HEK293 (cell line): ENCODE results near the gene PLAGL2.
A peak's percentile ranks its signal among the peaks of the same experiment; 100 is the strongest.

Experiments used
- CTCF ChIA-PET: fragments of 350-600 bp; formaldehyde crosslinking; extraction: SDS; loops from one replicate; lab custom pipeline; 2021; ENCODE audit warnings: antibody characterized with exemption; lab: Yijun Ruan, JAX
- POLR2A ChIA-PET: fragments of 300-600 bp; formaldehyde crosslinking; extraction: SDS; loops from one replicate; lab custom pipeline; 2020; ENCODE audit warnings: antibody characterized with exemption, inconsistent platforms; lab: Yijun Ruan, JAX
- H3K27ac ChIP-seq: fragments of 200-500 bp; sonication (Bioruptor generic); 2 replicates; pipeline ENCODE4 v1.5.1; 2014; ENCODE audit warnings: low read depth, low read length, control low read depth, inconsistent platforms; ENCODE audit errors: extremely low read depth
- H3K36me3 ChIP-seq, 2 experiments: fragments of 200-500 bp in 1 of 2; sonication (Bioruptor generic) in 1 of 2; 1 replicate in 1 of 2; 2 replicates in 1 of 2; pipeline ENCODE4 v1.5.1; 2014 to 2017; ENCODE audit warnings: inconsistent platforms in 2 of 2, low read length in 2 of 2; ENCODE audit not compliant: control insufficient read depth in 2 of 2, insufficient read depth in 1 of 2
- H3K4me1 ChIP-seq: fragments of 200-500 bp; sonication (Bioruptor generic); 2 replicates; pipeline ENCODE4 v1.5.1; 2014; ENCODE audit warnings: mild to moderate bottlenecking, low read length, inconsistent platforms; ENCODE audit not compliant: control insufficient read depth, insufficient read depth
- H3K4me3 ChIP-seq: 2 replicates; pipeline ENCODE4 v1.5.1; 2011; ENCODE audit warnings: low read depth, mild to moderate bottlenecking, control low read depth, low read length, moderate library complexity
- H3K9me3 ChIP-seq: fragments of 200-500 bp; sonication (Bioruptor generic); 2 replicates; pipeline ENCODE4 v1.5.1; 2014; ENCODE audit warnings: low read depth, low read length, inconsistent platforms; ENCODE audit not compliant: control insufficient read depth, insufficient read depth
- CTCF ChIP-seq: fragments of 450-650 bp; formaldehyde crosslinking; IDR thresholded peaks from 2 replicates; pipeline ENCODE4 v1.5.1; 2016; ENCODE audit warnings: missing biosample characterization, missing genetic modification characterization
- GLI2 ChIP-seq: fragments of 450-650 bp; formaldehyde crosslinking; IDR thresholded peaks from 2 replicates; pipeline ENCODE4; 2017; ENCODE audit warnings: missing biosample characterization, missing genetic modification characterization, low read depth, borderline replicate concordance
- GLIS1 ChIP-seq: fragments of 450-650 bp; formaldehyde crosslinking; IDR thresholded peaks from 2 replicates; pipeline ENCODE4 v1.5.1; 2016; ENCODE audit warnings: missing biosample characterization, missing genetic modification characterization
- GLIS2 ChIP-seq: fragments of 450-650 bp; formaldehyde crosslinking; IDR thresholded peaks from 2 replicates; pipeline ENCODE4 v1.5.1; 2016; ENCODE audit warnings: missing biosample characterization, missing genetic modification characterization
- KLF10 ChIP-seq: fragments of 450-650 bp; IDR thresholded peaks from 2 replicates; pipeline ENCODE4 v1.5.1; 2018; ENCODE audit warnings: missing biosample characterization, mild to moderate bottlenecking, missing genetic modification characterization
- OSR2 ChIP-seq: fragments of 450-650 bp; formaldehyde crosslinking; IDR thresholded peaks from 2 replicates; pipeline ENCODE4 v1.5.1; 2016; ENCODE audit warnings: missing biosample characterization, missing genetic modification characterization
- PBX3 ChIP-seq: sonication (generic); formaldehyde crosslinking; IDR thresholded peaks from 2 replicates; pipeline ENCODE4 v1.8.1; 2022; ENCODE audit warnings: mild to moderate bottlenecking, moderate library complexity, missing genetic modification reagents
- ZBTB20 ChIP-seq: fragments of 450-650 bp; formaldehyde crosslinking; IDR thresholded peaks from 2 replicates; pipeline ENCODE4 v1.5.1; 2016; ENCODE audit warnings: missing biosample characterization, missing genetic modification characterization
- ZBTB26 ChIP-seq: fragments of 450-650 bp; formaldehyde crosslinking; optimal IDR thresholded peaks from 2 replicates; pipeline ENCODE3; 2016; ENCODE audit warnings: missing biosample characterization, mild to moderate bottlenecking, missing genetic modification characterization
- ZBTB6 ChIP-seq: fragments of 450-650 bp; formaldehyde crosslinking; IDR thresholded peaks from 2 replicates; pipeline ENCODE4 v1.5.1; 2017; ENCODE audit warnings: missing biosample characterization, missing genetic modification characterization
- ZNF155 ChIP-seq: fragments of 450-650 bp; formaldehyde crosslinking; IDR thresholded peaks from 2 replicates; pipeline ENCODE4 v1.5.1; 2016; ENCODE audit warnings: missing biosample characterization, missing genetic modification characterization
- ZNF16 ChIP-seq: fragments of 450-650 bp; formaldehyde crosslinking; IDR thresholded peaks from 2 replicates; pipeline ENCODE4 v1.5.1; 2016; ENCODE audit warnings: low read depth, missing biosample characterization, missing genetic modification characterization
- ZNF184 ChIP-seq: fragments of 450-650 bp; IDR thresholded peaks from 2 replicates; pipeline ENCODE4 v1.5.1; 2018; ENCODE audit warnings: missing biosample characterization, mild to moderate bottlenecking, missing genetic modification characterization
- ZNF518A ChIP-seq: fragments of 450-650 bp; formaldehyde crosslinking; conservative IDR thresholded peaks from 2 replicates; pipeline ENCODE4 v1.5.1; 2016; ENCODE audit warnings: low read depth, missing biosample characterization, missing genetic modification characterization
- ZNF600 ChIP-seq: fragments of 450-650 bp; formaldehyde crosslinking; IDR thresholded peaks from 2 replicates; pipeline ENCODE4 v1.5.1; 2016; ENCODE audit warnings: missing biosample characterization, missing genetic modification characterization
- ZNF621 ChIP-seq: fragments of 450-650 bp; formaldehyde crosslinking; IDR thresholded peaks from 2 replicates; pipeline ENCODE4 v1.5.1; 2017; ENCODE audit warnings: missing biosample characterization, missing genetic modification characterization
- ZNF626 ChIP-seq: fragments of 450-650 bp; sonication (Bioruptor Pico); formaldehyde crosslinking; IDR thresholded peaks from 2 replicates; pipeline ENCODE4 v1.5.1; 2018; ENCODE audit warnings: missing biosample characterization, missing genetic modification characterization, inconsistent platforms
- ZNF639 ChIP-seq: fragments of 450-650 bp; formaldehyde crosslinking; IDR thresholded peaks from 2 replicates; pipeline ENCODE4 v1.5.1; 2016; ENCODE audit warnings: missing biosample characterization, missing genetic modification characterization
- ZNF654 ChIP-seq: fragments of 450-650 bp; formaldehyde crosslinking; IDR thresholded peaks from 2 replicates; pipeline ENCODE4 v1.5.1; 2016; ENCODE audit warnings: low read depth, missing biosample characterization, missing genetic modification characterization
- ZNF670 ChIP-seq: fragments of 450-650 bp; formaldehyde crosslinking; IDR thresholded peaks from 2 replicates; pipeline ENCODE4 v1.5.1; 2016; ENCODE audit warnings: missing biosample characterization, missing genetic modification characterization, low read depth
- ZNF701 ChIP-seq: fragments of 450-650 bp; formaldehyde crosslinking; IDR thresholded peaks from 2 replicates; pipeline ENCODE4 v1.5.1; 2016; ENCODE audit warnings: missing biosample characterization, missing genetic modification characterization
- ZNF768 ChIP-seq: fragments of 450-650 bp; formaldehyde crosslinking; IDR thresholded peaks from 2 replicates; pipeline ENCODE4 v1.5.1; 2018; ENCODE audit warnings: missing biosample characterization, mild to moderate bottlenecking, missing genetic modification characterization
- ZNF776 ChIP-seq: fragments of 450-650 bp; formaldehyde crosslinking; IDR thresholded peaks from 2 replicates; pipeline ENCODE4 v1.5.0; 2017; ENCODE audit warnings: missing biosample characterization, missing genetic modification characterization, borderline replicate concordance
- ZSCAN4 ChIP-seq: fragments of 450-650 bp; formaldehyde crosslinking; IDR thresholded peaks from 2 replicates; pipeline ENCODE4 v1.5.1; 2017; ENCODE audit warnings: missing biosample characterization, missing genetic modification characterization

PLAGL2 gene

GRCh38 chr20:32241807-32242206, 34.3 kb upstream of the PLAGL2 start (continued):
- TF ChIP-seq ZNF639 (tag by site-specific recombination) (no peak), GLI2 (tag by site-specific recombination) (no peak)

- POLR2A ChIA-PET, result no interaction called here
- H3K4me1 ChIP-seq, result 0 out of 2 replicates have a peak, but pooled peaks cover 2% of the 10 kb centered on the region
- H3K9me3 ChIP-seq, result no peaks in the 10 kb centered on the region
- peaks cover 0 to 17% of the 10 kb centered on the region in 2 experiments; a peak in 1 of 3 replicates for H3K36me3 ChIP-seq
- no peak overlapping the region for H3K27ac ChIP-seq
- H3K4me3 ChIP-seq, result no peak overlapping the region
- CTCF ChIA-PET, result interaction anchor here (1.2 kb wide), 1 partner anchor 17 kb away, joined by 3 read pairs; no protein-coding TSS in a partner anchor
- no peak for TF ChIP-seq ZBTB20
- TF ChIP-seq ZNF600 (tag by site-specific recombination), result no peak
- 0 out of 2 replicates have a peak, but pooled peaks have one; percentile 15 for TF ChIP-seq GLIS1 (tag by site-specific recombination)
- no peak for TF ChIP-seq ZBTB6 (tag by site-specific recombination)
- no peak for TF ChIP-seq ZNF654 (tag by site-specific recombination)
- TF ChIP-seq PBX3 (CRISPR knock-in tag), result no peak
- no peak for TF ChIP-seq ZNF776 (tag by site-specific recombination)
- peak; percentile 22; the same call in 1 of the 2 replicates for TF ChIP-seq CTCF (tag by site-specific recombination)
- no peak for TF ChIP-seq ZNF155 (tag by site-specific recombination)
- no peak for TF ChIP-seq OSR2 (tag by site-specific recombination)
- no peak for TF ChIP-seq KLF10
- TF ChIP-seq ZNF701 (tag by site-specific recombination), result no peak
- 0 out of 2 replicates have a peak, but pooled peaks have one; percentile 28 for TF ChIP-seq GLIS2 (tag by site-specific recombination)
- TF ChIP-seq ZBTB26 (tag by site-specific recombination), result no peak
- no peak for TF ChIP-seq ZNF621 (tag by site-specific recombination)
- TF ChIP-seq ZNF626, result no peak
- TF ChIP-seq ZNF768 (tag by site-specific recombination), result no peak
- TF ChIP-seq ZSCAN4 (tag by site-specific recombination), result no peak
- no peak for TF ChIP-seq ZNF16
- no peak for TF ChIP-seq GLI2 (tag by site-specific recombination)
- no peak for TF ChIP-seq ZNF670 (tag by site-specific recombination)
- TF ChIP-seq ZNF518A (tag by site-specific recombination), result no peak
- no peak for TF ChIP-seq ZNF184
Measured at GRCh38 chr20:32240205-32240604, 32.7 kb upstream of the PLAGL2 start.
